ENCODE measurements around the gene NRXN2.

NRXN2 gene

GRCh38 chr11:64594159-64594939 lies 128.6 kb downstream of the NRXN2 start:
- DNase-seq (ENCODE audit: low read depth in 2 of 3, low spot score in 1 of 3), result no peak

- DNase-seq (ENCODE audit: low read depth in 2 of 3, low spot score in 1 of 3), result no peak
Observed at GRCh38 chr11:64593156-64594105, 129.6 kb downstream of the NRXN2 start.

- DNase-seq (ENCODE audit: low read depth in 2 of 3, low spot score in 1 of 3), result no peak
Observed at GRCh38 chr11:64592656-64593055, 130.3 kb downstream of the NRXN2 start.

- DNase-seq (ENCODE audit: low read depth in 2 of 3, low spot score in 1 of 3), result no peak
Observed at GRCh38 chr11:64592234-64592615, 130.8 kb downstream of the NRXN2 start.

GRCh38 chr11:64591257-64592233 lies 131.5 kb downstream of the NRXN2 start:
- no peak for DNase-seq (ENCODE audit: low read depth in 2 of 3, low spot score in 1 of 3)

- no peak for DNase-seq (ENCODE audit: low read depth in 2 of 3, low spot score in 1 of 3)
Observed at GRCh38 chr11:64590763-64591221, 132.2 kb downstream of the NRXN2 start, which contains the start of gene SLC22A12. SLC22A12 (plus strand) TSS chr11:64591220; CDS start chr11:64591557, 337 bp downstream.

- no peak for DNase-seq (ENCODE audit: low read depth in 2 of 3, low spot score in 1 of 3)
Observed at GRCh38 chr11:64588701-64589100, 134.3 kb downstream of the NRXN2 start.

- no peak for DNase-seq (ENCODE audit: low read depth in 2 of 3, low spot score in 1 of 3)
Observed at GRCh38 chr11:64586366-64586765, 136.6 kb downstream of the NRXN2 start.

GRCh38 chr11:64585150-64585549 lies 137.8 kb downstream of the NRXN2 start:
- DNase-seq (ENCODE audit: low read depth in 2 of 3, low spot score in 1 of 3), result no peak

GRCh38 chr11:64583296-64584262 lies 139.4 kb downstream of the NRXN2 start:
- no peak for DNase-seq (ENCODE audit: low read depth in 2 of 3, low spot score in 1 of 3)

- no peak for DNase-seq (ENCODE audit: low read depth in 2 of 3, low spot score in 1 of 3)
Observed at GRCh38 chr11:64582885-64583284, 140.1 kb downstream of the NRXN2 start.

- DNase-seq (ENCODE audit: low read depth in 2 of 3, low spot score in 1 of 3), result no peak
Observed at GRCh38 chr11:64581057-64581523, 141.9 kb downstream of the NRXN2 start.

- DNase-seq (ENCODE audit: low read depth in 2 of 3, low spot score in 1 of 3), result no peak
Observed at GRCh38 chr11:64580412-64580811, 142.6 kb downstream of the NRXN2 start.

GRCh38 chr11:64577202-64577601 lies 145.8 kb downstream of the NRXN2 start:
- no peak for DNase-seq (ENCODE audit: low read depth in 2 of 3, low spot score in 1 of 3)

GRCh38 chr11:64572143-64572542 lies 150.9 kb downstream of the NRXN2 start:
- no peak for DNase-seq (ENCODE audit: low read depth in 2 of 3, low spot score in 1 of 3)

GRCh38 chr11:64571410-64572091 lies 151.4 kb downstream of the NRXN2 start:
- DNase-seq (ENCODE audit: low read depth in 2 of 3, low spot score in 1 of 3), result no peak

- DNase-seq (ENCODE audit: low read depth in 2 of 3, low spot score in 1 of 3), result no peak
Observed at GRCh38 chr11:64571050-64571409, 152.0 kb downstream of the NRXN2 start.

- DNase-seq (ENCODE audit: low read depth in 2 of 3, low spot score in 1 of 3), result no peak
Observed at GRCh38 chr11:64570341-64570740, 152.7 kb downstream of the NRXN2 start.

Measured in stimulated activated CD4-positive, alpha-beta T cell treated with anti-CD3 and anti-CD28 coated beads, Interleukin-12 subunit alpha, Interleukin-12 subunit beta, amount 100 ng/mL, for 48 hours (primary cell).